Astrocyte of the cerebellum (primary cell): ENCODE measurements around the gene UBE4A.

Experiments
- DNase-seq: peaks from one replicate; pipeline ENCODE4 v3.0.0-alpha.2; 2011; ENCODE audit warnings: low read depth
- H3K4me3 ChIP-seq: 2 replicates; pipeline ENCODE4 v1.5.1; 2011; ENCODE audit warnings: mild to moderate bottlenecking, low read depth, low read length, moderate library complexity
- in situ Hi-C: cut with HindIII; loops from 2 replicates; pipeline ENCODE4 v1.10.0; 2017; ENCODE audit warnings: low sequenced_read_pairs
- TF ChIP-seq, protein P1 (sequence below): IDR thresholded peaks from 2 replicates; pipeline ENCODE4 v1.5.1; 2012; ENCODE audit warnings: low read length, low read depth, moderate library complexity, mild to moderate bottlenecking; ENCODE audit errors: missing control alignments

Gene UBE4A

DNA sequence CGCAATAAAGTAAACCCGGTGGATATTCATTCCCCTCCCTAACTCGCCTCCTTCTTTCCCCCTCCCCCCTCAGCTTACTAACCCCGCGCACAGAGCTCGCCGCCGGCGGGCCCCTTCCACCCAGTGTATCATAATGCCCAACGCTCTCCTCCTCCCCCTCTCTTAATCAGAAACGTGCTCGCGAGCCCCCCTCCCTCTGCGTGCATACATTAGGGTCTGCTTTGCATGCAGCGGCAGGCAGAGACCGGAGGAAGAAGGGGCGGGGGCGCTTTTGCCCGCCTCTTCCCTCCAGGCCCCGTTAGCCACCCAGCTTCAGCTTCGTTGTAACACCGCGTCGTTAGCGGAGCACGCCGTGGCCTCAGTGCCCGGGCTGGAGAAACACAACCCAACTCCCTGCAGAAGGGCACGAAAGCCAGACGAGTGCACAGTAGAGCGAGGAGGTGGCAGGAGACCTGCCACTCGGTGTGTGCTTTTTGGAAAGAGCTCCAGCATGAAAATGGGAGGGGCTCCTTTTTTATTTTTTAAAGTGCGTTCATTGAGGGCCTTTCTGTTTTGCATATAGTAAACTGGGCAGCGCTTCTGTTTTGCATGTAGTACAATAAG is 76.0 kb downstream of the UBE4A start:
- DNase-seq = no peak
- H3K4me3 ChIP-seq = peak overlapping the region; percentile 93
- TF ChIP-seq, protein P1, sequence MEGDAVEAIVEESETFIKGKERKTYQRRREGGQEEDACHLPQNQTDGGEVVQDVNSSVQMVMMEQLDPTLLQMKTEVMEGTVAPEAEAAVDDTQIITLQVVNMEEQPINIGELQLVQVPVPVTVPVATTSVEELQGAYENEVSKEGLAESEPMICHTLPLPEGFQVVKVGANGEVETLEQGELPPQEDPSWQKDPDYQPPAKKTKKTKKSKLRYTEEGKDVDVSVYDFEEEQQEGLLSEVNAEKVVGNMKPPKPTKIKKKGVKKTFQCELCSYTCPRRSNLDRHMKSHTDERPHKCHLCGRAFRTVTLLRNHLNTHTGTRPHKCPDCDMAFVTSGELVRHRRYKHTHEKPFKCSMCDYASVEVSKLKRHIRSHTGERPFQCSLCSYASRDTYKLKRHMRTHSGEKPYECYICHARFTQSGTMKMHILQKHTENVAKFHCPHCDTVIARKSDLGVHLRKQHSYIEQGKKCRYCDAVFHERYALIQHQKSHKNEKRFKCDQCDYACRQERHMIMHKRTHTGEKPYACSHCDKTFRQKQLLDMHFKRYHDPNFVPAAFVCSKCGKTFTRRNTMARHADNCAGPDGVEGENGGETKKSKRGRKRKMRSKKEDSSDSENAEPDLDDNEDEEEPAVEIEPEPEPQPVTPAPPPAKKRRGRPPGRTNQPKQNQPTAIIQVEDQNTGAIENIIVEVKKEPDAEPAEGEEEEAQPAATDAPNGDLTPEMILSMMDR = no peak
- in situ Hi-C loops = no loop called here

DNA sequence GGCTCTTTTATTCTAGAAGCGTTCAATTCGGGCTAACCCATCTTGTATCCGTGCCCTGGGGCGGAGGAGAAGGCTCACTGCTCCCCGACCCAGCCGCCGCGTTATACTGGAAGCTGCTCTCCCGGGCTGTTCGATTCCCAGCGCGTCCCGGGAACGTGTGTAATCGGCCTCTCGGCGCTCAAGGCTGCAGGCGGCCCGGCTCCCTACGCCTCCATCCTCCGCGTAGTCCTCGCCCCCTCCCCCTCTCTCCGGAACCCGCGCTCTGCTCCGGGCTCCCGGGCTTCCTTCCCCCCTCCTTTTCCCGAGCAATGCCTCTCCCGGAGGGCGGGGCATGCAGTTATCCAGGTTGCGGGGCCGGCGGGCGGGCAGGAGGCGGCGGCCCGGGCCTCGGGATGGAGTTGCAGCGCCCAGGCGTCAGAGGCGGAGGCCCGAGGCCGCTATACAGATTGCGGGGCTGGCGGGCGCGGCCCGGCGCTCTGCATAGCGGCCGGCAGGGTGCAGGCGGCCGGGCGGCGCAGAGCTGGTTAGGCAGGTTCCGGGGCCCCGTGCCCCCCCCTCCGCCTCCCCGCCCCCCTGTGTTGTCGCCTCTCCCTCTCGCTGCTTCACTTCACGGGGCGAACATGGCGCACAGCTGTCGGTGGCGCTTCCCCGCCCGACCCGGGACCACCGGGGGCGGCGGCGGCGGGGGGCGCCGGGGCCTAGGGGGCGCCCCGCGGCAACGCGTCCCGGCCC is 76.7 kb downstream of the UBE4A start, which contains the start of gene KMT2A:
KMT2A (plus strand) TSS at position 600 of the 732 bp plus-strand sequence; CDS start at position 621, 21 bp downstream.
- in situ Hi-C loops = no loop called here
- TF ChIP-seq, protein P1 = no peak
- H3K4me3 ChIP-seq = peak within 1 kb of the TSS; percentile 93
- DNase-seq = peak; percentile 89

DNA sequence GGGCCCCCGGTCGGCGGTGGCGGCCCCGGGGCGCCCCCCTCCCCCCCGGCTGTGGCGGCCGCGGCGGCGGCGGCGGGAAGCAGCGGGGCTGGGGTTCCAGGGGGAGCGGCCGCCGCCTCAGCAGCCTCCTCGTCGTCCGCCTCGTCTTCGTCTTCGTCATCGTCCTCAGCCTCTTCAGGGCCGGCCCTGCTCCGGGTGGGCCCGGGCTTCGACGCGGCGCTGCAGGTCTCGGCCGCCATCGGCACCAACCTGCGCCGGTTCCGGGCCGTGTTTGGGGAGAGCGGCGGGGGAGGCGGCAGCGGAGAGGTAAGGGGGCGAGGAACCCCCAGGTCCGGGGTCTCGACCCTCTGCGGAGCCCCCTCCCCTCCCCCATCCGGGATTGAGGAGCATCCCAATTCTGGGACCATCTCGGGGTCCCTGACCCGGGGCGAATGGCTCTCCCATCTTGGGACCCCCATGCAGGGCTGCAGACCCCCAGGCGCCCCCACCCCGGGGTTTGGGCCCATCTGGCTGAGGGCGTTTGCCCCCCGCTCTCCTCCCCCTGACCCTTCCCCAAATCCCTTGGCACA is 77.3 kb downstream of the UBE4A start:
- peak overlapping the region; percentile 93 for H3K4me3 ChIP-seq
- no peak for DNase-seq
- TF ChIP-seq, protein P1 = no peak
- in situ Hi-C loops = no loop called here

DNA sequence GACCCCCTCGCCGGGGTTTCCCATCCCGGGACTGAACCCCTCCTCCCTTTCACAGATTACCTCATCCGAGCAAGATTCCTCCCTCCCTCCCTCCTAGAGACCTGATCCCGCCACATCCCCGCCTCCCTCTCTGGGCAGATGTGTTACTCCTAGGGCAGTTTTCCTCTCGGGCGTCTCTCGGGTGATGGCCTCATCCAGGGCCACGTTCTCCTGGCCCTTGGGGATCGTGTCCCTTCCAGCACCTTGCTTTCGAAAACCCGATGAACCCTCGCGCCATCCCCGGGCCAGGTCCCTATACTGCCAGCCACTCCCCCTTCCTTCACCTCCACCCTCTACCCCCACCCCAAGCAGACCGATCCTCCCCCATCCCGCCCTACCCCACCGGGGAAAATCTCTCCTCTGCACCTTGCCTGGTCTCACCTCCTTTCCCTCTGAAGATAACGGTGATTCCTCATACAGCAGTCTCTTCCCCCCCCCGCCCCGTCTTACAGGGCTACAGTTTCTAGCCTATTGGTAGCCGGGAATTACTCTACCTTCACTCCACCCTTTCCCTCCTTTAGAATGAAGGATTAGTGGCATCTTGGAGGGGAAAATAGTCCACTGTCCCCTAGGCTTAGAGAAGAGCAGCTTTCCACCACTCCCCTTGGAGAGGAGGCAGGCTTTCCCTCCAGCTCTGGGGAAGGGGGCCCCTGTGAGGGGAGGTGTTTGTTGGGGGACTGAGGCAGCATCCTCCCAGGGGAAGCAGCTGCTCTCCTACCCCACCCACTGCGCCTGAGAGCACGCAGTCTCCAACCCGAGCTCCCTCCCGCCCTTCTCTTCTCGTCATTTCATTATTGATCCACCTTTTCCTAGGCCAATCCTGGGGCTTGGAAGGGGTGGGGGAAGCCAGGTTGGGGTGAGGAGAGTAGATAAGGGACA is 78.1 kb downstream of the UBE4A start:
- in situ Hi-C loops = no loop called here
- peak overlapping the region; percentile 93 for H3K4me3 ChIP-seq
- TF ChIP-seq, protein P1 = no peak
- DNase-seq = no peak

DNA sequence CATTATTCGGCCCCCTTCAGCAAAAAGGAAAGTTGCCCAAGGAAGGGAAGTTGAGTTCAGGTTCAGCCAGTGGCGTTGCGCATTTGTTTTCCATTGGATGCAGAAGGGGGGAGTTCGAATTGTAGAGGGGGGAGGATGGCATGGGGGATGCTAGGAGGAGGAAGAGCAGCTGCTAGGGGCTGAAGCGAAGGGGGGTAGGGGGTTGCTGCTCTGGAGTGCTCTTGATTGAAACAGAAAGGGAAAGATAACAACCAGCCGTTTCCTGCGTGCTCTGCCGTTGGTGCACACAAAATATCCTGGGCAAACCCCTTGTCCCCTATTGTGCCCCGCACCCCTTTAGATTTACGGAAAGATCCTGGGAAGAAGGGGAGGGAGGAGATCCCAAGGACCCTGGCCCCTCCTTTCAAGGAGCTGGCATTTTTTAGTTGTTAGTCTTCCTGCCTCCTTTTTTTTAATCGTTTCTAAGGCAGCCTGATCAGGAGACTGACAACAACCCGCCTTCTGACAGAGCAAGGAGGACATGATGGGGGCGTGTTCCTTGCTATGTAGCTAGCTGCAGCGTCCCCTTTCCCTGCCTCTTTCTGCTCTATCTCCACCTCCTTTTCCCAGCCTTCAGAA is 79.0 kb downstream of the UBE4A start:
- peak overlapping the region; percentile 93 for H3K4me3 ChIP-seq
- in situ Hi-C loops = no loop called here
- TF ChIP-seq, protein P1 = no peak
- peak; percentile 59 for DNase-seq
